ENCODE data around the gene LAX1.

LAX1 gene

GRCh38 chr1:203818399-203818798 lies 53.4 kb downstream of the LAX1 start:
- no peak for DNase-seq

GRCh38 chr1:203823306-203823705 lies 58.3 kb downstream of the LAX1 start:
- DNase-seq, result no peak

All from SHP77 treated with DMSO at 0.1 percent for 48 hours (cell line).